Measurements from ENCODE around the gene MOK.

The MOK gene

GRCh38 chr14:102235275-102235897, 69.6 kb downstream of the MOK start:
- no peak for TF ChIP-seq ZNF274 (IDR thresholded peaks at IDR 0.05; ENCODE audit: low read depth, low read length)
- H3K4me3 ChIP-seq (ENCODE audit: low read length), result no peak overlapping the region

GRCh38 chr14:102234331-102235264, 70.4 kb downstream of the MOK start:
- no peak overlapping the region for H3K4me3 ChIP-seq (ENCODE audit: low read length)
- TF ChIP-seq ZNF274 (IDR thresholded peaks at IDR 0.05; ENCODE audit: low read depth, low read length), result no peak

- H3K4me3 ChIP-seq (ENCODE audit: low read length), result no peak overlapping the region
- no peak for TF ChIP-seq ZNF274 (IDR thresholded peaks at IDR 0.05; ENCODE audit: low read depth, low read length)
Measured at GRCh38 chr14:102233081-102233480, 71.9 kb downstream of the MOK start.

- no peak for TF ChIP-seq ZNF274 (IDR thresholded peaks at IDR 0.05; ENCODE audit: low read depth, low read length)
- H3K4me3 ChIP-seq (ENCODE audit: low read length), result no peak overlapping the region
Measured at GRCh38 chr14:102232348-102232625, 72.7 kb downstream of the MOK start.

GRCh38 chr14:102231476-102232347, 73.3 kb downstream of the MOK start:
- TF ChIP-seq ZNF274 (IDR thresholded peaks at IDR 0.05; ENCODE audit: low read depth, low read length), result no peak
- H3K4me3 ChIP-seq (ENCODE audit: low read length), result no peak overlapping the region

GRCh38 chr14:102230481-102231210, 74.3 kb downstream of the MOK start:
- TF ChIP-seq ZNF274 (IDR thresholded peaks at IDR 0.05; ENCODE audit: low read depth, low read length), result no peak
- H3K4me3 ChIP-seq (ENCODE audit: low read length), result no peak overlapping the region

- no peak overlapping the region for H3K4me3 ChIP-seq (ENCODE audit: low read length)
- no peak for TF ChIP-seq ZNF274 (IDR thresholded peaks at IDR 0.05; ENCODE audit: low read depth, low read length)
Measured at GRCh38 chr14:102229739-102230092, 75.2 kb downstream of the MOK start.

- TF ChIP-seq ZNF274 (IDR thresholded peaks at IDR 0.05; ENCODE audit: low read depth, low read length), result no peak
- H3K4me3 ChIP-seq (ENCODE audit: low read length), result no peak overlapping the region
Measured at GRCh38 chr14:102229071-102229738, 75.8 kb downstream of the MOK start.

GRCh38 chr14:102227184-102227964, 77.6 kb downstream of the MOK start:
- H3K4me3 ChIP-seq (ENCODE audit: low read length), result no peak overlapping the region
- no peak for TF ChIP-seq ZNF274 (IDR thresholded peaks at IDR 0.05; ENCODE audit: low read depth, low read length)

- no peak for TF ChIP-seq ZNF274 (IDR thresholded peaks at IDR 0.05; ENCODE audit: low read depth, low read length)
- H3K4me3 ChIP-seq (ENCODE audit: low read length), result no peak overlapping the region
Measured at GRCh38 chr14:102226356-102227125, 78.4 kb downstream of the MOK start.

GRCh38 chr14:102225936-102226335, 79.0 kb downstream of the MOK start:
- no peak overlapping the region for H3K4me3 ChIP-seq (ENCODE audit: low read length)
- TF ChIP-seq ZNF274 (IDR thresholded peaks at IDR 0.05; ENCODE audit: low read depth, low read length), result no peak

GRCh38 chr14:102225386-102225785, 79.6 kb downstream of the MOK start:
- no peak for TF ChIP-seq ZNF274 (IDR thresholded peaks at IDR 0.05; ENCODE audit: low read depth, low read length)
- no peak overlapping the region for H3K4me3 ChIP-seq (ENCODE audit: low read length)

Measured in GM08714 (cell line).